Esophagus muscularis mucosa (tissue), 3 donors: ENCODE results near the gene CPNE7.

Experiments
- CTCF ChIP-seq, 3 experiments: fragments of 200-600 bp in 2 of 3; fragments of 450-650 bp in 1 of 3; sonication (generic) in 2 of 3; IDR thresholded peaks; one replicate each; pipeline ENCODE4 v1.5.1; 2017 to 2019; ENCODE audit warnings: antibody characterized with exemption in 3 of 3, mild to moderate bottlenecking in 2 of 3, moderate library complexity in 1 of 3
- EP300 ChIP-seq: sonication (generic); formaldehyde crosslinking; IDR thresholded peaks from one replicate; pipeline ENCODE4 v1.6.1; 2017; ENCODE audit warnings: antibody characterized with exemption

GRCh38 chr16:89596957-89597649 lies 21.5 kb downstream of the CPNE7 start:
- TF ChIP-seq CTCF (IDR thresholded peaks at IDR 0.05) (no peak), EP300 (no peak)
